Uterus (tissue), 4 donors: ENCODE data around the gene FEM1C. TPM values are rescaled to one million over a fixed set of nuclear protein-coding genes. Genes with fewer than 3 reads are reported as not detected.

ENCODE experiments used
- DNase-seq, 2 donors: peaks; one replicate each; pipeline ENCODE4 v3.0.0-alpha.2; 2019 to 2020
- H3K27ac ChIP-seq, 2 donors: fragments of 200-600 bp; sonication (generic); 1 replicate in 1 of 2; 2 replicates in 1 of 2; pipeline ENCODE4 v1.5.1; 2016 to 2018
- H3K27me3 ChIP-seq, 2 donors: fragments of 200-600 bp; sonication (generic); one replicate each; pipeline ENCODE4 v1.5.1; 2018 to 2019; ENCODE audit warnings: control low read depth in 1 of 2
- H3K36me3 ChIP-seq, 2 donors: fragments of 200-600 bp; sonication (generic); one replicate each; pipeline ENCODE4 v1.5.1; 2019; ENCODE audit warnings: control low read depth in 1 of 2
- H3K4me1 ChIP-seq, 2 donors: fragments of 200-600 bp; sonication (generic); one replicate each; pipeline ENCODE4 v1.5.1; 2018 to 2019; ENCODE audit warnings: control low read depth in 1 of 2
- H3K4me3 ChIP-seq, 2 donors: fragments of 200-600 bp; sonication (generic); 1 replicate in 1 of 2; 2 replicates in 1 of 2; pipeline ENCODE4 v1.5.1; 2018 to 2019; ENCODE audit warnings: mild to moderate bottlenecking in 1 of 2
- H3K9me3 ChIP-seq, 2 donors: fragments of 200-600 bp; sonication (generic); one replicate each; pipeline ENCODE4 v1.5.1; 2019; ENCODE audit warnings: control low read depth in 1 of 2
- POLR2A ChIP-seq, 2 donors: fragments of 450-650 bp; IDR thresholded peaks; one replicate each; pipeline ENCODE4 v1.6.1; 2016; ENCODE audit warnings: antibody characterized with exemption in 2 of 2, mild to moderate bottlenecking in 1 of 2, moderate library complexity in 1 of 2
- intact Hi-C: fragments of 100-400 bp; cut with DNase I; formaldehyde crosslinking; loops from one replicate; pipeline ENCODE4 v1.15.1; 2023; ENCODE audit warnings: low total_unique reads
- total RNA-seq, 4 donors: library from RNA; depleted of rRNA in 3 of 4; stranded (reverse); fragments of >200 nt in 3 of 4; gene quantifications; one replicate each; pipeline versions ENCODE4 v1.1.0 to v1.2.4, GENCODE V29; 2014 to 2023
- TF ChIP-seq, protein P1 (sequence below), 4 experiments: fragments of 200-600 bp in 2 of 4; fragments of 450-650 bp in 2 of 4; sonication (generic) in 2 of 4; IDR thresholded peaks; one replicate each; pipeline ENCODE4 v1.5.1; 2016 to 2019; ENCODE audit warnings: antibody characterized with exemption in 4 of 4, mild to moderate bottlenecking in 2 of 4, moderate library complexity in 1 of 4
- donor health status: DM: yes; HTN: yes; CAD: no.

Gene FEM1C
- total RNA-seq, 4 donors from 2014 or later: 10.8 to 73.3 (median 22.4) TPM

DNA sequence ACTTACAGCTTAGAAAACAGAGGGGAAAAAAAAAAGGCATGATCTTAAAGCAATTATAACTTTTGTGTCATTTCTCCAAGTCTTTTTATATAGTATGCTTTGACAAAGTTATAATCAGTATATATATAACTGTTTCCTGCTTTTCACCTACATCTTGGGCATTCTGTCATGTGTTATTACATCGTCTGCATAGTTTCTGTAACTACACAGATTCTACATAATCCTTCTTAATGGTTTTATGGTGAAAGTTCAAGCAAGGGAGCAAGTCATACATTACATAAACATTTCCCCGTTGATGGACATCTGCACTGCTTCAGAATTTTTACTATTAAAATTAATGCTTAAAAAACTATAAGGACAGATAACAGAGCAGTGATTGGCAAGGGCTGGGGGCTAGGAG lies 12.1 kb downstream of the FEM1C start:
- Histone ChIP-seq H3K27ac (no peak overlapping the region), H3K9me3 (no peaks in the 10 kb centered on the region), H3K4me1 (peaks cover 0 to 7% of the 10 kb centered on the region in 2 donors), H3K27me3 (no peaks in the 10 kb centered on the region), H3K4me3 (no peak overlapping the region), H3K36me3 (no peaks in the 10 kb centered on the region)
- TF ChIP-seq, protein P1, sequence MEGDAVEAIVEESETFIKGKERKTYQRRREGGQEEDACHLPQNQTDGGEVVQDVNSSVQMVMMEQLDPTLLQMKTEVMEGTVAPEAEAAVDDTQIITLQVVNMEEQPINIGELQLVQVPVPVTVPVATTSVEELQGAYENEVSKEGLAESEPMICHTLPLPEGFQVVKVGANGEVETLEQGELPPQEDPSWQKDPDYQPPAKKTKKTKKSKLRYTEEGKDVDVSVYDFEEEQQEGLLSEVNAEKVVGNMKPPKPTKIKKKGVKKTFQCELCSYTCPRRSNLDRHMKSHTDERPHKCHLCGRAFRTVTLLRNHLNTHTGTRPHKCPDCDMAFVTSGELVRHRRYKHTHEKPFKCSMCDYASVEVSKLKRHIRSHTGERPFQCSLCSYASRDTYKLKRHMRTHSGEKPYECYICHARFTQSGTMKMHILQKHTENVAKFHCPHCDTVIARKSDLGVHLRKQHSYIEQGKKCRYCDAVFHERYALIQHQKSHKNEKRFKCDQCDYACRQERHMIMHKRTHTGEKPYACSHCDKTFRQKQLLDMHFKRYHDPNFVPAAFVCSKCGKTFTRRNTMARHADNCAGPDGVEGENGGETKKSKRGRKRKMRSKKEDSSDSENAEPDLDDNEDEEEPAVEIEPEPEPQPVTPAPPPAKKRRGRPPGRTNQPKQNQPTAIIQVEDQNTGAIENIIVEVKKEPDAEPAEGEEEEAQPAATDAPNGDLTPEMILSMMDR (IDR thresholded peaks at IDR 0.05): no peak
- TF ChIP-seq POLR2A (IDR thresholded peaks at IDR 0.05): no peak
- intact Hi-C loops: no loop called here
- no peak for DNase-seq

DNA sequence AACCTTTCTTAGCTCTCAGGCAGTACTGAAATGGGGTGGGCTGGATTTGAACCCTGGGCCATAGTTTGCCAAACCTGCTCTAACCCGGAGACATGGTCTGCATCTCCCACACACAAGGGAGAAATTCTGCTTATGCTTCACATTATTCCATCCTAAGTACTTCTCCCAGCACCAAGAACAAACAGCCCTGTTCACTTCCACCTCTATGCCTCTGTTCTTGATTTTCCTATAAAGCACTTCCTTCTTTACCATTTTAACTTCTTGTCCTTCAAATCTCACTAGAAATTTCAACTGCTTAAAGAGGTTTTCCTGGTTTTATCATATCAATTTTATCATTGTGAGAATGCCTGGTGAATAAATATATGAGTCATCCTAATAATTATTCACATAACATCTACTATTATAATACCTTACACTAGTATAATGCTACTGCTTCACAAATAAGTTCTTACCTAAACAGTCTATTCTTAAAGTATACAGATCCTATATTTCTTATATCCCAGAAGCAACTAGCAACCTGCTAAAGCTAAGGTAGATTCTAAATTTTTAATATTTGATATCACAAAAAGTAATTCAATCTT lies 12.7 kb downstream of the FEM1C start:
- Histone ChIP-seq H3K36me3 (no peaks in the 10 kb centered on the region), H3K9me3 (no peaks in the 10 kb centered on the region), H3K4me3 (no peak overlapping the region), H3K4me1 (peaks cover 0 to 7% of the 10 kb centered on the region in 2 donors), H3K27me3 (no peaks in the 10 kb centered on the region), H3K27ac (no peak overlapping the region)
- no peak for DNase-seq
- TF ChIP-seq, protein P1 (IDR thresholded peaks at IDR 0.05): no peak
- no peak for TF ChIP-seq POLR2A (IDR thresholded peaks at IDR 0.05)
- intact Hi-C loops: no loop called here

DNA sequence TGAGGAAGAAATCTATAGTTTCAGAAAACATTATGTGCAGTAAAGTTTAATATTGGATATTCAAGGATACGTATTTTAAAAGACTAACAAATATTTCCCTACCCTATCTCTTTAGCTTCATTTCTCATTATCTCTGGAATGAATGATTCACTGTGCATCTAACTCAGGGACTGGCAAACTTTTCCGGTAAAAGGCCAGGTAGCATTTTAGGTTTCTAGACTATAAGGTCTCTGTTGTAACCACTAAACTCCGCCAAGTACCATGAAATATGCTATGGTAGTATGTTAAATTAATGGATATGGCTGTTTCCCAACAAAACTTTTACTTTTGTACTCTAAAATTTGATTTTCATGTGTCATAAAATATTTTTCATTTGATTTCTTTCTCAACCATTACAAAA lies 13.2 kb downstream of the FEM1C start:
- Histone ChIP-seq H3K4me1 (peaks cover 0 to 7% of the 10 kb centered on the region in 2 donors), H3K27me3 (no peaks in the 10 kb centered on the region), H3K27ac (no peak overlapping the region), H3K36me3 (no peaks in the 10 kb centered on the region), H3K4me3 (no peak overlapping the region), H3K9me3 (no peaks in the 10 kb centered on the region)
- no peak for TF ChIP-seq POLR2A (IDR thresholded peaks at IDR 0.05)
- TF ChIP-seq, protein P1 (IDR thresholded peaks at IDR 0.05): no peak
- intact Hi-C loops: no loop called here
- DNase-seq: no peak

DNA sequence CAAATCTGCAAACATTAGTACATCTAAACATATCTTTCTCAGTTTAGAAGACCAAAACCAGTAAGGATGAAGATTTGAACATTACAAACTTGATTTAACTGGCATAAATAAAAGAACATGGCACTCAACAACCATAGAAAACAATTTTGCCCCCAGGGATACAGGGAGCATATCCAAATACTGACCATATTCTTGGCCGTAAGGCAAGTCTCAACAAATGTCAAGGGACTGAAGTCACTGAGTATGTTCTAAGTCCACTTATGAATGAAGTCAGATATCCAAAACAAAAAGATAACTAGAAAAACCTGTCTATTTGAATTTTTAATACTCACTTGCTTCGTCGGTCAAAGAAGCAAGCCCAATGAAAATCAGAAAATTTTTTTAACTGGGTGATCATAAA lies 14.1 kb downstream of the FEM1C start:
- Histone ChIP-seq H3K4me1 (peaks cover 0 to 7% of the 10 kb centered on the region in 2 donors), H3K4me3 (no peak overlapping the region), H3K27ac (no peak overlapping the region), H3K36me3 (no peaks in the 10 kb centered on the region), H3K9me3 (no peaks in the 10 kb centered on the region), H3K27me3 (no peaks in the 10 kb centered on the region)
- TF ChIP-seq POLR2A (IDR thresholded peaks at IDR 0.05): no peak
- TF ChIP-seq, protein P1 (IDR thresholded peaks at IDR 0.05): no peak
- no peak for DNase-seq
- intact Hi-C loops: no loop called here

DNA sequence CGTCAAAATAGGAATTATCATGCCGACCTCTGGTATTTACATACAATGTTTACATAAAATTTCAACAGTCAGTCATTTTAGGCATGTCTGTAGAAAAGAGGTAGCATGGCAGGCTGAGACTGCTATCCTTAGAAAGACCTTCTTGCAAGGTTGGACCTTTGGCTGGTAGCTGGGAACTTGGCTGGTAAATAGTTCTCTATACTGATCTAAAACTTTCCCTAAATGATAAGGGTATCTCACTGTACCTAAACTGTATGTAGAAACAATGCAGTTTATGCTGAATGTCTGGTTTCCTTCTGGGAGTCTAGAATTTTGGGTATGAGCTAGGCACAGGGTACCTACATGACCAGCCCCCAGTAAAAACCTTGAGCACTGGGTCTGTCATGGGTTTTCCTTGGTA lies 18.0 kb downstream of the FEM1C start:
- H3K27me3 ChIP-seq: no peaks in the 10 kb centered on the region
- no peak overlapping the region for H3K4me3 ChIP-seq
- H3K4me1 ChIP-seq: peaks cover 0 to 7% of the 10 kb centered on the region in 2 donors
- intact Hi-C loops: no loop called here
- no peaks in the 10 kb centered on the region for H3K9me3 ChIP-seq
- no peaks in the 10 kb centered on the region for H3K36me3 ChIP-seq
- no peak overlapping the region for H3K27ac ChIP-seq
- no peak for TF ChIP-seq POLR2A (IDR thresholded peaks at IDR 0.05)
- TF ChIP-seq, protein P1 (IDR thresholded peaks at IDR 0.05): no peak
- no peak for DNase-seq
